HG03520 (cell line): ENCODE data around the gene TBCD.

Experiments
- ATAC-seq: cut with Tn5 transposase; IDR thresholded peaks from one replicate; pipeline ENCODE4 v1.9.1; 2021; ENCODE audit warnings: mild to moderate bottlenecking, moderate library complexity; ENCODE audit not compliant: unreplicated experiment

TBCD gene

DNA sequence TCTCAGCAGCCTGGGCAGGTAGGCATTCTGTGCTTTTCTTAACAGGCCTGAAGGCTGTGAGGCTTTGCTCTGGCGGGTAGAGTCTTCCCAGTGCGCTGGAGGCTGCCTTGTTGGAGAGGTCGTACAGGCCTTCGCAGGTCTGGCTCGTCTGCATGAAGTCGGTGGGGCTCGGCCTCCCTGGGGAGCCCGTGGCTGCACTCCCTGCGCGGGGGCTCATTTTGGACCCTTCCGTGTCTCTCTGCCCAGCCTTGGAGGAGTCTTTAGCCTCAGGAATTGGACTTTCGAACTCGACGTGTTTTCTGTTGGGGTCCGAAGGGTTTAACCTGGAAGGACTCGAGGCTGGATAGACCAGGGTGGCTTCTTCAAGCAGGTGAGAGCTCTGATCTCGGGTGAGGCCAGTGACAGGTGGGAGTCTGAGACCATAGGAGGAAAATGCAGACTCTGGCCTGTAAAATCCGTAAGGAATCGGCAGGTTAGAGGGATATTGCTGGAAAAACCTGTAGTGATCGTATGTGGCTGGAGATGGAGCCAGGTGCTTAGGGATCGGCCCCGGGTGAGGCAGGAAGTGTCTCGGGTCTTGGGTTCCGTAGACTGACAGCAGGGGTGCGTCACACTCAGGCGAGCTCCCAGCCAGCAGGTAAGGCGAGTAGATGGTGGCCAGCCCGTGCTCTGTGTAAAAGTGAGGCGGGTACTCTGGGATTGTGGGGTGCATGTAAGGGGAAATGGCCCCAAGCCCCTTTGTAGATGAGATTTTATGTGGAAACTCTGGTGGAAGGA lies 79.4 kb downstream of the TBCD start:
- no peak for ATAC-seq

DNA sequence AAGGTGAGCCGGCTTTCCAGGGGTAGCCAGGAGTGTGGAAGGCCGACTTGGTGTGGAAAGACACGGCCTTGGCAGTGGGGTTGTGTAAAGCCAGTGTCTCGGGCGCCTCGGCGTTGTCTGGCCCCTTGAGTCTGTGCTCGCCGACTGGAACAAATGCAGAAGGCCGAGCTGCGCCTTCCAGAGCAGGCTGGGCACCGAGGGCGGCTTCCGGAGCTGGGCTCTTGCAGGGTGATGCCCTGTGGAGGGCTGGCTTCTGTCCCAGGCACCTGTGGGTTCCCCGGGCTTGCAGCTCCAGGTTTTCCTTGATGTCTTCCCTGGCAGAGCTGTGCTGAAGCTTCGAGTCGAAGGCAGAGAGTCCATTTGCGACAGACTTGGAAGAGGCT lies 79.9 kb downstream of the TBCD start:
- no peak for ATAC-seq

GRCh38 chr17:82832411-82832810 lies 80.5 kb downstream of the TBCD start:
- no peak for ATAC-seq

DNA sequence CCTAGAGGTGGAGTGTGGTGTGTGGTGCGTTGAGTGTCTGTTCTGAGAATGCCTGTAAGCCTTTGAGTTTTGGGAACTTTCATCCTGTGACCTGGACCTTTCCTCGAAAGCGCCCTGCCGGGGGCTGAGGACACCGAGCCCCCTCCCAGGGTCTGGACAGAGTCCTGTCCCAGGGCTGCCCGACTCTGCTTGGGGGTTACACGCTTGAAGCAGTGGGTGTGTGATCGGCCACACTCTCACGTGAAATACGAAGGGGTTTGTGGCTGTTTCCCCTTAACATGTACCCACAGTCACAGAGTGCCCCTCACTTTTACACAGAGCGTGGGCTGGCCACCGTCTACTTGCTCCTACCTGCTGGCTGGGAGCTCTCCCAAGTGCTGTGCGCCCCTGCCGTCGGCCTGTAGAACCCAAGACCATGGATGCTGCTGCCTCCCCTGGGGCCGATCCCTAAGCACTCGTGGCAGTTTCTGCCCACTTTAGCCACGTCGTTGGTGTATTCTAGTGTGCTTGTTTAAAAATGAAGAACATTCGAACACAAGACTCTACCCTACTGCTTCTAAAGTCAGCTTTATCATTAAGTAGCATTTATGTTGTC lies 81.1 kb downstream of the TBCD start:
- ATAC-seq = no peak

- ATAC-seq = no peak
Observed at GRCh38 chr17:82835122-82835521, 83.3 kb downstream of the TBCD start.

DNA sequence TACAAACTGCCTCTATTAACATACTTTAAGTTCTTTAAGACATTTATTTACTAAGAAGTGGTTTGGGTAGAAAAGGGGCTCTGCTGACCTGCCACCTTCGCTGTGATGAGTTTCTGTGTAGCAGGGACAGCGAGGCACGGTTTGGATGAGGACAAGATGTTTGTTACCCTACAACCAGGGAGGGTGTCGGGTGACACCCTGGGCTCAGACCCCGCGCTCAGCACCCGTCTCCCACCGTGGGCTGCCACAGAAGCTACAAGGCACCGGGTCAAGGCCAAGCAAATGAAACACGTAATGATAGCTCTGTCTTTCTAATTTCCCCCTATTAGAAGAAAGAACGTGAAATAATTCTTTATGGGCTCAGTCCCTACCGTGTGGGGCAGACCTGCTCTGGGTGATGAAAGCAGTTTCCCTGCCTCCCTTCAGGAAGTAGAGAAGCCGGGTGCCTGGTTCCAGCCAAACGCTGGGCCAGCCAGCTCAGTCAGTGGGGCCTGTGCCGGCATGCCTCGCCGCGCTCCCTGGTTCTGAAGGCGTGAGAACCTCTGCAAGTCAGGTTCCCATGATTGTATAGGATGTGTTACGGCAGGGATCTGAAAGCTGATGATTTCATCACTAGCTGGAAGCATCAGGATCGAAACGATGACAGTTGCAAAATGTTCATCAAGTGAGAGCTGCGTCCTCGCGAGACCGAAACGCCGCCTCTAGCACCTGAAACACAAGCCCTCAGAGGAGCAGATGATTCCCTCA lies 84.1 kb downstream of the TBCD start:
- no peak for ATAC-seq

DNA sequence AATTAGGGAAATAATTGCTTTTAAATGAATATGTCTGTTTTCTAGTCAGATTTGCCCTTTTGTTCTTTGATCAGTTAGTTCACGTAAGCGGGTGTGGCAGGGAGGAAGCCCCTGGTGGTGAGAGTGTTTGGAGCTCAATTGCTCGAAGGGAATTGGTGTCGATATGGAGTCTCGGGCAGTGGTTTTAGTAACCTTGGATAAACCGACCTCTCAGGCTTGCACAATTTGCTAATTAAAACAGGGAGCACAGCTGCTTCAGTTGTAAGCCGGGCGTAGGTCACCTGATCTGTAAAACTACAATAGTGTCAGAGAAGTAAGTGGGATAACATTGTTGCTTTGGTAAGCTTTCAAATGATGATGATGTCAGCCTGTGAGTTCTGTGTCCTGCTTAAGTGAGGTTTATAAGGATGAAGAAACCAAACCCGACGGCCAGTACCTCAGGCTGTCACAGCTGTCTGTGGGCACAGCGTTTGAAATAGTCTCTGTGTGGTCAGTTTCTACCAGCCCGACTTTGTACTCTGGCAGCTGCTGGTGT lies 85.0 kb downstream of the TBCD start:
- no peak for ATAC-seq

DNA sequence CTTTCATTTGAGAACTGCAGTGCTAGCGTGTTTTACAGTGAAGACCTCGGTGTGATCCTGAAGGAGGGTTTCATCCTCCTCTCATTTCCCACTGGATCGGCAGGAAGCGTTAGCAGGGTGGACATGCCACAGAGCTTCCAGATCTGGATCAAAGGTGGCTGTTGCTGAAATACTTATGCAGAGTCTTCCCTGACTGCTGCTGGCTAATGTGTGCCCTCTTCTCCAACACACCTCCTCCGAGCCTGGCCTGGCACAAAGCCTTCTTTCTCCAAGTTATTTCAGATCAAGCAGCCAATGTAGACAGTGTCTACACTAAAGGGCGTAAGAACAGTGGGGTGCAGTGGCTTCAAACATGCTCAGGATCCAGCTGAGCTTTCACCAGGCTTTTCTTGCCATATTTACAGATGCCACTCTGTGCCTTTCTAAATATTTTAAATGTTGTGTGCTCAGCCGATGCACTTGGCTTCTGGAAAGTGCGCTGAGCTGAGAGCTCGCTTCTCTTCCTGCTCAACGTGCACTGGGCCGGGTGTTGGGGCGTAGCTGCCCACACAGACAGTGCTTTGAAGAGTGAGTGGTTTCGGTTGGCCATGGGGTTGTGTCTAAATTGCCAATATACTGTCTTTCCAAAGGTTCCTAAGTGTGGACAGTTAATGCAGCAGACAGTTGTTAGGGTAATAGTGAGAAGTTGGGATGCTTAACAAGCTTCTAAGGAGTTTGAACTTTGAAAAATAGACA lies 85.9 kb downstream of the TBCD start:
- no peak for ATAC-seq

DNA sequence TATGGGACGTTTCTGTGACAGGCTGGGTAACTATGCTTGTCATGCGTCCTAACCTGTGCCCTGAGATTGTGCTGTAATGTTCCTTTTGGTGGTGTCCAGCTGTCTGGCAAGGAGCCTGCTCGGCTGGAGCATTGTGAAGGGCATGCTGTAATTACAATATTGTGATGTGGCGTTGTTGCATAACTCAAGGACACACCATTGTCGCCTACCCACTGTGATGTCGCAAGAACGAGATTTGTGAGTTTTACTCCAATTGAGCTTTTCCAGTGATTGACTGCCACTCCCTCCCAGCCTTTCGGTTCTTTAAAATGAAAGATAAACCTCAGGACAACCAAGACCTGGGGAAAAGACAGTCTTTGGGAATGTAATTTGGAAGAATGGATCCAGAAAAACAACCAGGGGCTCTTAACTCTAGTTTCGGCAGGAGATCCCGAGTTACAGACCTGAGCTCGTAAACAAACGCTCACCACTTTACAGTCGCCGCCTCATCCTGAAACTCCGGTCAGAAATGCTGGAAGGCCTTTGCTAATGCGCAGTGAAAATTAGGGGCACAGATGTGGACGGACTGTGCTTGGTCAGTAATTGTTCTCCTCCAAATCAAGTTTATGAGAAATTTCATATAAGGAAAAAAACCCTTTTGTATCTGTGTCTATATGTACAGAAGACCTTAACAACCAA lies 86.7 kb downstream of the TBCD start:
- ATAC-seq = no peak

GRCh38 chr17:82839617-82840292 lies 87.9 kb downstream of the TBCD start, which contains the start of gene ZNF750:
TSS of gene ZNF750 (minus strand) at chr17:82840022. CDS start at chr17:82832454, 7,568 bp downstream.
- ATAC-seq = no peak

DNA sequence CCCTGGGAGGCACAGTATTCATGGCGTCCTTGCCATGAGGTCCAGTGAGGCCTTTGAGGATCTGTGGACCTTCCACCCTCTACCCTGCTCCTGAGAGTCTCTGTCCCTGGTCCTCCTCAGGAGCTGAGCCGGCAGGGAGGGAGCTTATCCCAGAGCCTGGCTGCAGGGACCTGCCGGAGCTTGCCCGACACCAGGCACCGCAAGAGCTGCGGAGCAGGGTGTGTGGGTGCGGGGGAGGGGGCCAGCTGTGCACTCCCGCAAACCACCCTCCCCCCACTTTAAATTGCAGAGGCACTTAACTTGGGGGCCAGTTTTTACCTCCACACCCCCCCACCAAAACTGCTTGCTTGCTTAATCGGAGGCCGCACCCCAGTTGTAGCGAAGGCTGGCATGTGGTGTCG lies 88.6 kb downstream of the TBCD start:
- ATAC-seq = no peak

- ATAC-seq = no peak
Observed at GRCh38 chr17:82841921-82842596, 90.2 kb downstream of the TBCD start.

DNA sequence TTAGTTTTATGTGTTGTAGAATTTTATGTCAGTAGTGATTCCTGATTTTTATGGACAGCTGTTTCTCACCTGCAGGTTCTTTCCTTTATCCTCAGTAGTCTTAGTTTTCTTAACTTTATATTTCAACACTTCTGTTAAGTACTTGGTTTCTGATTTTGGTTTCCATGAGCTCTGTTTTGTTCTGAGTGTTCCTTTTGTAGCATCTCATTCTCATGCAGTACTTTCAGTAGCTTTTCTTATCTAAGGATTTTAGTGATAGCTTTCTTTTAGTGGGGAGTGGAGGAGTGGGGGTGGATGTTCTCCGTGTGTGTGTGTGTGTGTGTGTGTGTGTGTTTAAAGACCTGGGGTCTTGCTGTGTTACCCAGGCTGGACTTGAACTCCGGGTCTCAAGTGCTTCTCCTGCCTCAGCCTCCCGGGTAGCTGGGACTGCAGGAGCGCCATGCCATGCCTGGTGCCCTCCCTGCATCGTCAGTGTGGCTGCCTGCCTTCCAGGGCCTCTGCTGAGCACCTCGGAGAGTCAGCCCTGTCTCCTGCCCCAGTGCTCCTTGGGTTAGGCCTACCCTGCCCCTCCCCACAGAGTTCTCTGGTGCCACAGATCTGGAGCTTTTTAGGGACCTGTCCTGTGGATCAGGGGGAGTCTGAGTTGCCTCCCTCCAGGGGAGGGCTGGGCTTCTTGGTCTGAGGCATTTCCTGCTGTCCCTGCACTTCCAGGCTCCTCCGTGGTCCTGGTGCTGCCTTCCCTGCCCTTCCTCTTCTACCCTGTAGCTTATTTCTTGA lies 92.2 kb downstream of the TBCD start:
- ATAC-seq = no peak

- ATAC-seq = no peak
Observed at GRCh38 chr17:82844796-82845162, 92.9 kb downstream of the TBCD start.

- no peak for ATAC-seq
Observed at GRCh38 chr17:82845163-82845807, 93.4 kb downstream of the TBCD start.

- ATAC-seq = no peak
Observed at GRCh38 chr17:82846061-82846691, 94.3 kb downstream of the TBCD start.

DNA sequence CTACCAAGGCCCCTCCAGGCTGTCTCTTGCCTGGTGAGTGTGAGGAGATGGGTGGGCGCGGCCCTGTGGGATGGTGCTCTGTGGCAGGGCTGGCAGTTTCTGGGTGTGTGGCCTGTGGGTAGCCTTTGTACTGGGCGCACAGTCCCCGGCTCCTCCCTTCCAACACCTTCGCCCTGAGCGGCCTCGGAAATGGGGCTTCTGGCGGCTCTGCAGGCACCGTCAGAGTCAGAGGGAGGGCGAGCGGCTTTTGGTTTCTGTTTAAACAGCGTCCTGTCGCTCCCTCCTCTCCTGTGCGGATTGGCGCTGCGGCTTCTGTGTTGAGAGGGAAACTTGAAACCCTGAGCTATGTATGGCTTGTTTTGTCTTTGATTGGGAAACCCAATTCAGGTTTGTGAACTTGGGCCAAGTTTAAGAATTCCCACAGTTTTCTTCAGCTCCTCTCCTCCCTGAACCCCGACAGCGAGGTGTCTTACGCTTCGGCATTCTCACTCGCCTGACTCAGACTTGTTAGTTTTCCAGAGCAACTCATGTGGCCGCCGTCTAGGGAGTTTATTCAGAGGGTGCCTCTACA lies 96.2 kb downstream of the TBCD start:
- no peak for ATAC-seq
